Subcutaneous abdominal adipose tissue (tissue), 5 donors: Measurements from ENCODE around the gene PSMD9.
"Not testable (repeated sequence)": the region's sequence is repeated elsewhere in the genome, so short reads cannot be mapped to it uniquely, and the experiment has no call there.

Source experiments
- H3K27ac ChIP-seq: one replicate; pipeline ENCODE4 v1.7.0; 2013; ENCODE audit warnings: low read depth, mild to moderate bottlenecking, inconsistent platforms, low read length, moderate library complexity
- H3K27me3 ChIP-seq, 5 donors: one replicate each; pipeline ENCODE4 v1.7.0; 2013; ENCODE audit warnings: low read length in 5 of 5, inconsistent platforms in 1 of 5; ENCODE audit not compliant: control insufficient read depth in 5 of 5, insufficient read depth in 4 of 5
- H3K36me3 ChIP-seq, 5 donors: one replicate each; pipeline ENCODE4 v1.7.0; 2013; ENCODE audit warnings: low read length in 5 of 5; ENCODE audit not compliant: control insufficient read depth in 5 of 5, insufficient read depth in 5 of 5
- H3K4me1 ChIP-seq, 5 donors: one replicate each; pipeline ENCODE4 v1.7.0; 2013; ENCODE audit warnings: low read length in 5 of 5, mild to moderate bottlenecking in 3 of 5, moderate library complexity in 1 of 5; ENCODE audit not compliant: control insufficient read depth in 5 of 5, insufficient read depth in 5 of 5
- H3K4me3 ChIP-seq, 5 donors: one replicate each; pipeline ENCODE4 v1.7.0; 2013; ENCODE audit warnings: low read length in 5 of 5, low read depth in 1 of 5
- H3K9ac ChIP-seq, 5 donors: one replicate each; pipeline ENCODE4 v1.7.0; 2013; ENCODE audit warnings: low read length in 5 of 5, mild to moderate bottlenecking in 4 of 5, moderate library complexity in 3 of 5
- H3K9me3 ChIP-seq, 5 donors: one replicate each; pipeline ENCODE4 v1.7.0; 2013; ENCODE audit warnings: low read length in 5 of 5; ENCODE audit not compliant: control insufficient read depth in 5 of 5
- donor health status: healthy.
- donor health status: healthy.
- donor health status: healthy.
- donor health status: healthy.
- donor health status: healthy.

PSMD9 gene, protein sequence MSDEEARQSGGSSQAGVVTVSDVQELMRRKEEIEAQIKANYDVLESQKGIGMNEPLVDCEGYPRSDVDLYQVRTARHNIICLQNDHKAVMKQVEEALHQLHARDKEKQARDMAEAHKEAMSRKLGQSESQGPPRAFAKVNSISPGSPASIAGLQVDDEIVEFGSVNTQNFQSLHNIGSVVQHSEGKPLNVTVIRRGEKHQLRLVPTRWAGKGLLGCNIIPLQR

DNA sequence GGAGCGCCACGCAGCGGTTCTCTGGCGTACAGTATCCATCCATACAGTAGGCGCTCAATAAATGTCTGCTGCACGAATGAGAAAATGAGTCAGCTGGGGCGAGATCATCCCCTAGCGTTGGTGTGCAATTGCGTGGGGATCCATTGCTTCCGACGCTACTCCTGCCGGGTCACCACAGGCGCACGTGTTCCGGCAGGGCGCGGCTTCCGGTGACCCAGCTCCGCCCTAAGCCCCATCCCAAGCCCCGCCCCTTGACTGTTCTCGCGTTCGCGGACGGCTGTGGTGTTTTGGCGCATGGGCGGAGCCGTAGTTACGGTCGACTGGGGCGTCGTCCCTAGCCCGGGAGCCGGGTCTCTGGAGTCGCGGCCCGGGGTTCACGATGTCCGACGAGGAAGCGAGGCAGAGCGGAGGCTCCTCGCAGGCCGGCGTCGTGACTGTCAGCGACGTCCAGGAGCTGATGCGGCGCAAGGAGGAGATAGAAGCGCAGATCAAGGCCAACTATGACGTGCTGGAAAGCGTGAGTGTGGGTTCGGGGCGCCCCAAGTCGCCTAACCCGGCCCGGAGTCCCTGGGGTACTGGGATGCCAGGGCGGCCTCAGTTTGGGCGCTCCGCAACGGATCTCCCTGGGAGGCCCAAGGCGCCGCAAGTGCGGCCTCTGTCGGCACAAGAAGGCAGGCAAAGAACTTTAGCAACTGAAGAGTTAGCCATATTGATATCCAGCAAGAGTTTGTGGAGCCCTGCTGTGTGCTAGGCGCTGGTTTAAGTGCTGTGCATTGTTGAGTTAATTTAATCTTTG, at the start of gene PSMD9:
Gene PSMD9 (plus strand): TSS at position 313 of the 796 bp plus-strand sequence. CDS start 67 bp downstream, at position 380.
- peaks cover 3 to 32% (median 27%) of the 10 kb centered on the region in 5 donors for H3K4me1 ChIP-seq
- peak within 1 kb of the TSS; percentile 91 for H3K27ac ChIP-seq
- H3K27me3 ChIP-seq: no peaks in the 10 kb centered on the region
- peak within 1 kb of the TSS; percentile 85 to 96 (median 94) for H3K4me3 ChIP-seq
- H3K36me3 ChIP-seq: peaks cover 0 to 10% (median 4%) of the 10 kb centered on the region in 5 donors
- H3K9ac ChIP-seq: peak within 1 kb of the TSS; percentile 82 to 96 (median 94)
- no peaks in the 10 kb centered on the region for H3K9me3 ChIP-seq

- peaks cover 0 to 14% (median 13%) of the 10 kb centered on the region in 5 donors for H3K4me1 ChIP-seq
- no peak overlapping the region for H3K27ac ChIP-seq
- no peaks in the 10 kb centered on the region for H3K27me3 ChIP-seq
- H3K36me3 ChIP-seq: no peaks in the 10 kb centered on the region
- H3K4me3 ChIP-seq: peak overlapping the region; percentile 86 to 94 (median 87)
- peak overlapping the region in 4 of 5 donors; percentile 68 to 82 (median 78) for H3K9ac ChIP-seq
- no peaks in the 10 kb centered on the region for H3K9me3 ChIP-seq
Observed at GRCh38 chr12:121839106-121839992, 49.2 kb upstream of the PSMD9 start.

GRCh38 chr12:121839993-121840761, 48.4 kb upstream of the PSMD9 start:
- peaks cover 0 to 14% (median 13%) of the 10 kb centered on the region in 5 donors for H3K4me1 ChIP-seq
- H3K4me3 ChIP-seq: peak overlapping the region; percentile 86 to 94 (median 87)
- peak overlapping the region in 4 of 5 donors; percentile 68 to 82 (median 74) for H3K9ac ChIP-seq
- H3K27ac ChIP-seq: no peak overlapping the region
- no peaks in the 10 kb centered on the region for H3K36me3 ChIP-seq
- H3K27me3 ChIP-seq: no peaks in the 10 kb centered on the region
- no peaks in the 10 kb centered on the region for H3K9me3 ChIP-seq

DNA sequence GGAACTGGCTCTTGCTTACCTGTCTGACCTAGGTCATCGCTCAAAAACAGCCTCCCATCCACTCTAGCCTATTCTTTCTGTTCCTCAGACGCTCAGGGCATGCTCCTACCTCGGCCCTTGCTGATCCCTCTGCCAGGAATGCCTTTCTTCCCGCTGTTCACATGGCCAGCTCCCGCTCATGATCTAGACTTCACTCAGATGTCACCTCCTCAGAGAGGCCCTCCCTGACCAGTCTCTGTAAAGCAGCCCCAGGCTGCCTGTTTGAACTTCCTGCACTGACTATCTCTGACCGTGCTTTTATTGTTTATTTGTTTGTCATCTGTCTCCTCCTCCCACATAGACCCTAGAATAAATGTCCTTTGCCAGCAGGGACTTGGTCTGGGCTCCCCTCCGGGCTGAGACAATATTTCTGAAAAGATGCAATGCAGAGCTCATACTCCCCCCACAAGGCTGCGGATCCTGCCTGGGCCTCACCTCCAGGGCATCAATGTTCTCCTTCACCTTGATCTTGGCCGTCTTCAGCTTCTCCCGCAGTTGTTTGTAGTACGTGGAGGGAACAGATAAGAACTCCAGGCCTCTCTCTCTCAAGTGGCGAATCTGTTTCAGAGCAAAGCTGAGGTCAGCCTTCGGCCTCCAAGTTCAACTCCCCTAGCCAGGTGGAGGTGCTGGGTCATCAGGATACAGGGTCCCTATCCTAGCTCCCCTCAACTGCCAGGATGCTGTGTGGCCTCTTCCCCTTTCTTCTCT, 45.2 kb upstream of the PSMD9 start:
- no peaks in the 10 kb centered on the region for H3K27me3 ChIP-seq
- H3K36me3 ChIP-seq: no peaks in the 10 kb centered on the region
- H3K27ac ChIP-seq: no peak overlapping the region
- no peak overlapping the region for H3K4me3 ChIP-seq
- H3K9ac ChIP-seq: no peak overlapping the region
- H3K4me1 ChIP-seq: peaks cover 0 to 14% (median 13%) of the 10 kb centered on the region in 5 donors
- H3K9me3 ChIP-seq: no peaks in the 10 kb centered on the region

- no peak overlapping the region for H3K9ac ChIP-seq
- H3K27ac ChIP-seq: no peak overlapping the region
- no peaks in the 10 kb centered on the region for H3K36me3 ChIP-seq
- H3K27me3 ChIP-seq: no peaks in the 10 kb centered on the region
- no peaks in the 10 kb centered on the region for H3K9me3 ChIP-seq
- no peaks in the 10 kb centered on the region for H3K4me1 ChIP-seq
- no peak overlapping the region for H3K4me3 ChIP-seq
Observed at GRCh38 chr12:121845701-121846100, 42.9 kb upstream of the PSMD9 start.

GRCh38 chr12:121849211-121849610, 39.4 kb upstream of the PSMD9 start:
- no peaks in the 10 kb centered on the region for H3K9me3 ChIP-seq
- H3K27ac ChIP-seq: no peak overlapping the region
- H3K4me1 ChIP-seq: no peaks in the 10 kb centered on the region
- no peak overlapping the region for H3K9ac ChIP-seq
- H3K4me3 ChIP-seq: no peak overlapping the region
- H3K27me3 ChIP-seq: no peaks in the 10 kb centered on the region
- no peaks in the 10 kb centered on the region for H3K36me3 ChIP-seq

DNA sequence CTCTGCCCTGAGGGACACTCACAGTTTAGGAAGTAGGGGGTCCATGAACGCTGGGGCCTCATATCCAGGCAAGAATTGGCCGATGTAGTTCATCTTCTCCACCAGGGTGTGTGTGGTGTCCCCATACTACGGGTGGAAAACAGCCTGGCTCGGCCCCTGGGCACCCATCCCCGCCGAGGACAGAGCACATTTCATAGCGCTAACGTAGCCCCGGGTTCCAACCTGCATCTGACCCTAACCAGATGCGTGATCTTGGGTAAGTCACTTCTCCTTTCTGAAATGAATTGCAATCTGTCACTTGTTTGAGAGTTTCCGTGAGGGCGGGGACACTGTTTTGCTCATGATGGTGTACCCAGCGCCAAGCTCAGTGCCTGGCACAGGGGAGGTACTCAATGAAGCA, 38.9 kb upstream of the PSMD9 start:
- H3K27me3 ChIP-seq: peaks cover 0 to 4% (median 0%) of the 10 kb centered on the region in 5 donors
- no peaks in the 10 kb centered on the region for H3K36me3 ChIP-seq
- H3K9me3 ChIP-seq: no peaks in the 10 kb centered on the region
- no peaks in the 10 kb centered on the region for H3K4me1 ChIP-seq
- no peak overlapping the region for H3K27ac ChIP-seq
- H3K4me3 ChIP-seq: no peak overlapping the region
- H3K9ac ChIP-seq: no peak overlapping the region

DNA sequence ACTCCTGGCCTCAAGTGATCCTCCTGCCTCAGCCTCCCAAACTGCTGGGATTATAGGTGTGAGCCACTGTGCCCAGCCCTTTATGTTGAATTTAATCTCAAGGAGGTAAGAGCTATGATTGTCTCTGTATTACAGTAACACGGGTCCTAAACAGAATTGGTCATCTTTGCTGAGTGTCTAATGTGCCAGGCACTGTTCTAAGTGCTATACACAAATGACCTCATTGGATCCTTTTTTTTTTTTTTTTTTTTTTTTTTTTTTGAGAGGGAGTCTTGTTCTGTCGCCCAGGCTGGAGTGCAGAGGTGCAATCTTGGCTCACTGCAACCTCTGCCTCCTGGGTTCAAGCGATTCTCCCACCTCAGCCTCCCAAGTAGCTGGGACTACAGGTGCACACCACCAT, 36.2 kb upstream of the PSMD9 start:
- not testable (repeated sequence) for H3K27me3 ChIP-seq, H3K9me3 ChIP-seq, H3K4me1 ChIP-seq, H3K27ac ChIP-seq, H3K9ac ChIP-seq, H3K36me3 ChIP-seq, H3K4me3 ChIP-seq
